K562 (cell line): ENCODE measurements around the gene SYK. TPM values are rescaled to one million over a fixed set of nuclear protein-coding genes. Genes with fewer than 3 reads are reported as not detected.

Experiments
- ATAC-seq: fragments of 200-7000 bp; cut with Tn5 transposase; 3 replicates; pipeline ENCODE4 v1.9.1; 2020; ENCODE audit warnings: moderate library complexity
- BruUV-seq: library from RNA; stranded (reverse); fragments of 400-500 nt; replicated peaks from 2 replicates; lab custom pipeline; 2021; lab: Mats Ljungman, UMichigan
- CTCF ChIA-PET: fragments of 300-600 bp; formaldehyde crosslinking; extraction: SDS; loops from one replicate; lab custom pipeline; 2021; ENCODE audit warnings: low intra/inter-chr PET ratio; lab: Yijun Ruan, JAX
- POLR2A ChIA-PET: fragments of 300-600, 350-650 bp; sonication (Branson Sonifier 250); formaldehyde crosslinking; extraction: SDS; loops from one replicate; lab custom pipeline; 2021; ENCODE audit warnings: antibody characterized with exemption, inconsistent platforms; lab: Yijun Ruan, JAX
- DNase-seq, 4 experiments: peaks; one replicate each; pipeline versions ENCODE4 v3.0.0 to v3.0.0-alpha.2; 2011 to 2018; ENCODE audit warnings: low spot score in 3 of 4, mixed read lengths in 3 of 4; ENCODE audit errors: extremely low read depth in 1 of 4
- FAIRE-seq: peaks from 2 replicates; lab custom pipeline; 2011; peaks lifted over from hg19 to GRCh38; lab: Jason Lieb, UNC
- H2AFZ ChIP-seq: 2 replicates; pipeline ENCODE4 v1.6.0; 2011; ENCODE audit warnings: low read depth, low read length, control low read depth, inconsistent platforms
- H3K27ac ChIP-seq: fragments of 200-600 bp; 3 replicates; pipeline ENCODE4 v1.8.0; 2011; ENCODE audit warnings: low read depth, mild to moderate bottlenecking, control low read depth, inconsistent platforms, low read length, moderate library complexity, mixed read lengths; ENCODE audit errors: extremely low read depth
- H3K27me3 ChIP-seq, 2 experiments: fragments of 300-600 bp in 1 of 2; 2 replicates in 1 of 2; 3 replicates in 1 of 2; pipeline versions ENCODE4 v1.6.0 to v1.8.0; 2011; ENCODE audit warnings: inconsistent platforms in 2 of 2, low read length in 2 of 2, mild to moderate bottlenecking in 1 of 2, mixed read lengths in 1 of 2, moderate library complexity in 1 of 2; ENCODE audit not compliant: control insufficient read depth in 2 of 2, insufficient read depth in 2 of 2
- H3K36me3 ChIP-seq: fragments of 300-600 bp; 3 replicates; pipeline ENCODE4 v1.8.0; 2011; ENCODE audit warnings: mild to moderate bottlenecking, low read length, inconsistent platforms; ENCODE audit not compliant: control insufficient read depth, insufficient read depth
- H3K4me1 ChIP-seq, 2 experiments: fragments of 200-600 bp in 1 of 2; replicated peaks in 1 of 2; 2 replicates in 1 of 2; 3 replicates in 1 of 2; pipeline versions ENCODE4 v1.5.1 to v1.8.0; 2011; ENCODE audit warnings: inconsistent platforms in 2 of 2, low read length in 2 of 2, mild to moderate bottlenecking in 1 of 2, mixed read lengths in 1 of 2, moderate library complexity in 1 of 2; ENCODE audit not compliant: control insufficient read depth in 2 of 2, insufficient read depth in 2 of 2
- H3K4me2 ChIP-seq: 2 replicates; pipeline ENCODE4 v1.6.1; 2011; ENCODE audit warnings: low read length, control low read depth, inconsistent platforms, mixed read lengths; ENCODE audit not compliant: insufficient read depth
- H3K4me3 ChIP-seq: fragments of 200-600 bp; sonication (generic), shearing (Covaris generic); 2 replicates; pipeline ENCODE4 v1.5.1; 2016; ENCODE audit warnings: control low read depth, inconsistent platforms
- H3K79me2 ChIP-seq: fragments of 200-600 bp; 3 replicates; pipeline ENCODE4 v1.8.0; 2011; ENCODE audit warnings: low read length, inconsistent platforms; ENCODE audit not compliant: control insufficient read depth, insufficient read depth
- H3K9ac ChIP-seq, 2 experiments: 2 replicates each; pipeline versions ENCODE4 v1.6.0 to v1.6.1; 2011; ENCODE audit warnings: low read depth in 2 of 2, low read length in 2 of 2, control low read depth in 1 of 2, inconsistent platforms in 1 of 2, mild to moderate bottlenecking in 1 of 2, mixed read lengths in 1 of 2; ENCODE audit not compliant: insufficient read depth in 1 of 2
- H3K9me1 ChIP-seq: one replicate; pipeline ENCODE4 v1.6.0; 2011; ENCODE audit warnings: inconsistent platforms, mild to moderate bottlenecking, low read length, moderate library complexity; ENCODE audit not compliant: control insufficient read depth, insufficient read depth
- H3K9me3 ChIP-seq: replicated peaks from 2 replicates; pipeline ENCODE4 v1.5.1; 2011; ENCODE audit warnings: low read depth, low read length, inconsistent platforms; ENCODE audit not compliant: control insufficient read depth, insufficient read depth
- H4K20me1 ChIP-seq: replicated peaks from 2 replicates; pipeline ENCODE4 v1.6.1; 2011; ENCODE audit warnings: low read length, inconsistent platforms, mixed read lengths; ENCODE audit not compliant: control insufficient read depth, insufficient read depth
- BCOR ChIP-seq: fragments of 450-650 bp; IDR thresholded peaks from 2 replicates; pipeline ENCODE4 v1.6.1; 2016
- ERF ChIP-seq: fragments of 450-650 bp; formaldehyde crosslinking; IDR thresholded peaks from 2 replicates; pipeline ENCODE4 v1.4.0; 2020; ENCODE audit warnings: mild to moderate bottlenecking, mixed read lengths
- HCFC1 ChIP-seq: IDR thresholded peaks from 2 replicates; pipeline ENCODE4 v1.6.1; 2012; ENCODE audit warnings: low read depth, low read length, improper control_type of control experiment
- JUNB ChIP-seq: fragments of 450-650 bp; formaldehyde crosslinking; conservative IDR thresholded peaks from 2 replicates; pipeline ENCODE4 v1.4.0; 2020; ENCODE audit warnings: mild to moderate bottlenecking
- JUND ChIP-seq, 2 experiments: IDR thresholded peaks; 2 replicates in 1 of 2; 3 replicates in 1 of 2; pipeline ENCODE4 v1.6.1; 2011; ENCODE audit warnings: borderline replicate concordance in 2 of 2, low read depth in 2 of 2, low read length in 2 of 2, improper control_type of control experiment in 1 of 2, missing biosample characterization in 1 of 2, missing genetic modification characterization in 1 of 2, missing genetic modification reagents in 1 of 2
- MBD1 ChIP-seq: fragments of 250-450 bp; sonication (Bioruptor Pico); IDR thresholded peaks from 2 replicates; pipeline ENCODE4 v1.8.0; 2022; ENCODE audit warnings: inconsistent platforms
- ZBTB43 ChIP-seq: sonication (generic); formaldehyde crosslinking; IDR thresholded peaks from 2 replicates; pipeline ENCODE4 v1.8.0; 2023; ENCODE audit warnings: mild to moderate bottlenecking, missing genetic modification reagents
- ZNF398 ChIP-seq: fragments of 250-450 bp; sonication (Bioruptor Pico); IDR thresholded peaks from 2 replicates; pipeline ENCODE4 v1.8.0; 2021; ENCODE audit warnings: moderate library complexity, mild to moderate bottlenecking, inconsistent platforms
- ZNF551 ChIP-seq: fragments of 250-450 bp; sonication (Bioruptor Pico); IDR thresholded peaks from 2 replicates; pipeline ENCODE4 v1.5.0; 2021; ENCODE audit warnings: mild to moderate bottlenecking, moderate library complexity
- ZNF609 ChIP-seq: sonication (generic); formaldehyde crosslinking; IDR thresholded peaks from 2 replicates; pipeline ENCODE4 v1.8.1; 2023; ENCODE audit warnings: missing genetic modification reagents, mild to moderate bottlenecking, borderline replicate concordance
- ZNF778 ChIP-seq: fragments of 450-650 bp; formaldehyde crosslinking; IDR thresholded peaks from 2 replicates; pipeline ENCODE4 v1.4.0; 2020; ENCODE audit warnings: mild to moderate bottlenecking, moderate library complexity
- WGBS: fragments of 100-300 bp; shearing (Covaris generic); methylation state at CpG from one replicate; pipeline ENCODE4 v1.1.6; 2016; ENCODE audit warnings: low coverage, mixed read lengths; ENCODE audit not compliant: insufficient coverage; ENCODE audit errors: missing lambda C conversion rate; 5-methylcytosine and 5-hydroxymethylcytosine counted together
- in situ Hi-C: fragments of 300-500 bp; cut with MboI; formaldehyde crosslinking; loops from 4 replicates; pipeline ENCODE4 v1.15.0; 2018; ENCODE audit warnings: inconsistent platforms, mixed read lengths
- intact Hi-C: fragments of 100-400 bp; cut with micrococcal nuclease; formaldehyde crosslinking; loops from 2 replicates; pipeline ENCODE4 v1.14.2; 2022
- polyA plus RNA-seq, 8 experiments: library from polyadenylated mRNA; depleted of rRNA in 4 of 8; stranded (reverse) in 5 of 8; unstranded in 3 of 8; fragments of >200 nt; fragmentation: Nextera tagmentation in 2 of 8; fragmentation: Illumina TruSeq in 1 of 8; extraction: Ambion mirVana in 2 of 8; extraction: Trizol in 1 of 8; gene quantifications; 2 replicates each; pipeline versions ENCODE4 v1.2.1 to v1.2.3, GENCODE V29; 2011 to 2014; ENCODE audit warnings: inconsistent platforms in 1 of 8, missing spikeins in 1 of 8
- total RNA-seq, 7 experiments: library from RNA; depleted of rRNA in 6 of 7; stranded (reverse); fragments of >200 nt in 6 of 7; fragmentation: Illumina TruSeq in 2 of 7; extraction: Trizol in 2 of 7; gene quantifications; 2 replicates each; pipeline versions ENCODE4 v1.2.1 to v1.2.3, GENCODE V29; 2011 to 2021; ENCODE audit warnings: low replicate concordance in 1 of 7

SYK gene
- total and polyA plus RNA-seq, 9 of the 15 experiments (the other 6 are each of a cell fraction or from before 2014, with no cell fraction given) = 3.9 to 32.7 (median 16.7) TPM

DNA sequence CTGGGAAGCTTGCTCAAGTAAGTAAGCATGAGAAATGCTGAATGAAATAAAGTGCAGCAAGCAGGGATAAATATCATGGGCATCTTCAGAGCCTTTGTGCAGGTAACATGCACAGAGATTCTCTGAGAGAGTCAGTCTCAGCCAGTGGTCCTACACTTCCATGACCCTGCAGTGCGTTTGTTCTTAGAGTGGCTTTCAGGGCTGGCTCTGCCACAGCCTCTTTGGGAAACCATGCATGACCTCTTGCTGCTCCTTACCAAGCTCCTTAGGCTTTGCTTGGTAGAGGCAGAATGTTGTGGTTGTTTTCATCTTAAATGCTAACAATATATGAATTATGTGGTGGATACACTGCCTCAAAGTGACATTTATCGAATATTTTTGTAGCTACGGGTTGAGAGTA is 5.4 kb downstream of the SYK start (continued):
- no peak for TF ChIP-seq JUND (IDR thresholded peaks at IDR 0.05; ENCODE audit: borderline replicate concordance, low read depth, low read length)
- TF ChIP-seq JUND (tag; IDR thresholded peaks at IDR 0.05; ENCODE audit: borderline replicate concordance, low read depth, low read length) = no peak
- no peak for TF ChIP-seq ZNF551 (CRISPR knock-in tag)
- no peak for TF ChIP-seq ZNF398 (CRISPR knock-in tag)

GRCh38 chr9:90808398-90808797 is 6.8 kb downstream of the SYK start:
- Histone ChIP-seq H4K20me1 (no peaks in the 10 kb centered on the region; the same call in 1 of the 2 replicates), H3K27ac (no peak overlapping the region), H3K9ac (no peak overlapping the region), H2AFZ (no peak overlapping the region), H3K9me1 (no peaks in the 10 kb centered on the region), H3K4me2 (no peak overlapping the region), H3K4me1 (peaks cover 0 to 21% of the 10 kb centered on the region in 2 experiments; a peak in 4 of 5 replicates), H3K4me3 (no peak overlapping the region), H3K9me3 (no peaks in the 10 kb centered on the region), H3K79me2 (peaks cover 31% of the 10 kb centered on the region), H3K27me3 (no peaks in the 10 kb centered on the region), H3K36me3 (peaks cover 6% of the 10 kb centered on the region)
- in situ Hi-C loops = no loop called here
- 55% methylated on average over 3 of the region's 6 CpGs for WGBS
- intact Hi-C loops = no loop called here
- POLR2A ChIA-PET = no interaction called here
- no TSS peak for BruUV-seq
- CTCF ChIA-PET = no interaction called here
- ATAC-seq (no peak), FAIRE-seq (no peak), DNase-seq (no peak)
- TF ChIP-seq HCFC1 (no peak), JUNB (CRISPR knock-in tag) (no peak), ZNF778 (no peak), BCOR (no peak), ERF (CRISPR knock-in tag) (no peak), ZNF609 (no peak), ZBTB43 (no peak), MBD1 (CRISPR knock-in tag) (no peak)
